Peyer's patch (tissue), 4 donors: ENCODE measurements around the gene ARMC3. TPM values are rescaled to one million over a fixed set of nuclear protein-coding genes. Genes with fewer than 3 reads are reported as not detected.
A peak's percentile ranks its signal among the peaks of the same experiment; 100 is the strongest.

Experiments
- DNase-seq, 3 donors: peaks; one replicate each; pipeline ENCODE4 v3.0.0-alpha.2; 2017 to 2019
- H3K27ac ChIP-seq, 4 donors: fragments of 200-600 bp; sonication (generic); one replicate each; pipeline ENCODE4 v1.5.1; 2016 to 2019
- H3K27me3 ChIP-seq, 2 donors: fragments of 200-600 bp; sonication (generic); one replicate each; pipeline ENCODE4 v1.5.1; 2019
- H3K36me3 ChIP-seq, 3 donors: fragments of 200-600 bp; sonication (generic); one replicate each; pipeline ENCODE4 v1.5.1; 2016 to 2019
- H3K4me1 ChIP-seq, 4 donors: fragments of 200-600 bp; sonication (generic); one replicate each; pipeline ENCODE4 v1.5.1; 2016 to 2019
- H3K4me3 ChIP-seq, 4 donors: fragments of 200-600 bp; sonication (generic); 1 replicate in 3 of 4; 2 replicates in 1 of 4; pipeline ENCODE4 v1.5.1; 2016 to 2019; ENCODE audit warnings: mild to moderate bottlenecking in 1 of 4
- H3K9me3 ChIP-seq, 4 donors: fragments of 200-600 bp; sonication (generic); one replicate each; pipeline ENCODE4 v1.5.1; 2016 to 2019; ENCODE audit warnings: mild to moderate bottlenecking in 1 of 4
- CTCF ChIP-seq, 6 experiments: fragments of 450-650 bp in 4 of 6; fragments of 200-600 bp in 2 of 6; sonication (generic) in 1 of 6; IDR thresholded peaks; one replicate each; pipeline ENCODE4 v1.5.1; 2017 to 2019; ENCODE audit warnings: antibody characterized with exemption in 6 of 6, mild to moderate bottlenecking in 3 of 6, moderate library complexity in 1 of 6
- POLR2A ChIP-seq, 2 donors: fragments of 450-650 bp; IDR thresholded peaks; one replicate each; pipeline ENCODE4 v1.5.1; 2017; ENCODE audit warnings: antibody characterized with exemption in 2 of 2, mild to moderate bottlenecking in 2 of 2, moderate library complexity in 2 of 2
- total RNA-seq, 4 donors: library from RNA; depleted of rRNA; stranded (reverse); fragments of >200 nt; gene quantifications; one replicate each; pipeline ENCODE4 v1.1.0, GENCODE V29; 2016

ARMC3 gene
- total RNA-seq, 4 donors from 2014 or later, result not detected

GRCh38 chr10:22978287-22978686 is 50.4 kb downstream of the ARMC3 start:
- Histone ChIP-seq H3K27me3 (no peaks in the 10 kb centered on the region), H3K4me3 (no peak overlapping the region), H3K4me1 (no peaks in the 10 kb centered on the region), H3K9me3 (no peaks in the 10 kb centered on the region), H3K36me3 (no peaks in the 10 kb centered on the region), H3K27ac (no peak overlapping the region)
- DNase-seq, result no peak
- no peak for TF ChIP-seq POLR2A (IDR thresholded peaks at IDR 0.05)
- no peak for TF ChIP-seq CTCF (IDR thresholded peaks at IDR 0.05)

- Histone ChIP-seq H3K36me3 (no peaks in the 10 kb centered on the region), H3K9me3 (no peaks in the 10 kb centered on the region), H3K4me1 (no peaks in the 10 kb centered on the region), H3K4me3 (no peak overlapping the region), H3K27me3 (no peaks in the 10 kb centered on the region), H3K27ac (no peak overlapping the region)
- TF ChIP-seq CTCF (IDR thresholded peaks at IDR 0.05), result no peak
- TF ChIP-seq POLR2A (IDR thresholded peaks at IDR 0.05), result no peak
- no peak for DNase-seq
Measured at GRCh38 chr10:22978918-22979317, 51.1 kb downstream of the ARMC3 start.

- H3K27ac ChIP-seq, result no peak overlapping the region
- H3K4me1 ChIP-seq, result no peaks in the 10 kb centered on the region
- no peaks in the 10 kb centered on the region for H3K36me3 ChIP-seq
- H3K4me3 ChIP-seq, result no peak overlapping the region
- H3K27me3 ChIP-seq, result no peaks in the 10 kb centered on the region
- no peak for TF ChIP-seq CTCF (IDR thresholded peaks at IDR 0.05)
- no peak for TF ChIP-seq POLR2A (IDR thresholded peaks at IDR 0.05)
- no peaks in the 10 kb centered on the region for H3K9me3 ChIP-seq
- no peak for DNase-seq
Measured at GRCh38 chr10:22980822-22981221, 53.0 kb downstream of the ARMC3 start.

- no peak for DNase-seq
- Histone ChIP-seq H3K4me3 (no peak overlapping the region), H3K9me3 (no peaks in the 10 kb centered on the region), H3K4me1 (no peaks in the 10 kb centered on the region), H3K36me3 (no peaks in the 10 kb centered on the region), H3K27me3 (no peaks in the 10 kb centered on the region), H3K27ac (no peak overlapping the region)
- TF ChIP-seq CTCF (IDR thresholded peaks at IDR 0.05) (no peak), POLR2A (IDR thresholded peaks at IDR 0.05) (no peak)
Measured at GRCh38 chr10:22984066-22984465, 56.2 kb downstream of the ARMC3 start.

- no peaks in the 10 kb centered on the region for H3K36me3 ChIP-seq
- no peak for DNase-seq
- no peaks in the 10 kb centered on the region for H3K9me3 ChIP-seq
- H3K4me1 ChIP-seq, result no peaks in the 10 kb centered on the region
- no peak overlapping the region for H3K27ac ChIP-seq
- no peaks in the 10 kb centered on the region for H3K27me3 ChIP-seq
- no peak overlapping the region for H3K4me3 ChIP-seq
- peak in 4 of 6 experiments; percentile 18 to 41 (median 30) for TF ChIP-seq CTCF (IDR thresholded peaks at IDR 0.05)
- TF ChIP-seq POLR2A (IDR thresholded peaks at IDR 0.05), result no peak
Measured at GRCh38 chr10:22986771-22987542, 59.1 kb downstream of the ARMC3 start.
